PC-3 (cell line): ENCODE data around the gene DPH2. TPM values are rescaled to one million over a fixed set of nuclear protein-coding genes. Genes with fewer than 3 reads are reported as not detected.

ENCODE experiments used
- ATAC-seq: fragments of 200-7000 bp; cut with Tn5 transposase; 2 replicates; pipeline ENCODE4 v1.9.1; 2020; ENCODE audit warnings: mild to moderate bottlenecking, moderate library complexity
- Bru-seq: library from RNA; stranded (reverse); fragments of 400-500 nt; gene quantifications from one replicate; lab custom pipeline; 2021; lab: Mats Ljungman, UMichigan
- BruChase-seq, 2 experiments: library from RNA; stranded (reverse); fragments of 400-500 nt; gene quantifications; one replicate each; lab custom pipeline; 2021; lab: Mats Ljungman, UMichigan
- BruUV-seq: library from RNA; stranded (reverse); fragments of 400-500 nt; replicated peaks from 2 replicates; lab custom pipeline; 2021; lab: Mats Ljungman, UMichigan
- CTCF ChIA-PET: fragments of 300-600 bp; sonication (Branson Sonifier 250); formaldehyde crosslinking; loops from one replicate; lab custom pipeline; 2022; ENCODE audit warnings: antibody characterized with exemption; lab: Charles Lee
- POLR2A ChIA-PET: fragments of 300-600 bp; sonication (Branson Sonifier 250); formaldehyde crosslinking; loops from one replicate; lab custom pipeline; 2022; ENCODE audit warnings: antibody characterized with exemption; ENCODE audit not compliant: unreplicated experiment; lab: Charles Lee
- DNase-seq: peaks from one replicate; pipeline ENCODE4 v3.0.0-alpha.2; 2015
- H2AFZ ChIP-seq: fragments of 300-600 bp; sonication (generic); 2 replicates; pipeline ENCODE4 v1.6.0; 2016; ENCODE audit warnings: antibody characterized with exemption, low read length
- H3F3A ChIP-seq: fragments of 300-600 bp; sonication (generic); one replicate; pipeline ENCODE4 v1.6.0; 2017; ENCODE audit warnings: antibody characterized with exemption, low read length, control low read depth, mild to moderate bottlenecking; ENCODE audit not compliant: unreplicated experiment
- H3K27ac ChIP-seq: fragments of 300-600 bp; sonication (generic); 2 replicates; pipeline ENCODE4 v1.5.1; 2016; ENCODE audit warnings: mild to moderate bottlenecking, low read length
- H3K27me3 ChIP-seq: fragments of 300-600 bp; sonication (generic); 2 replicates; pipeline ENCODE4 v1.6.1; 2016; ENCODE audit warnings: low read length, mixed read lengths
- H3K36me3 ChIP-seq: fragments of 300-600 bp; sonication (generic); 2 replicates; pipeline ENCODE4 v1.6.1; 2016; ENCODE audit warnings: low read depth, mixed run types, low read length, mixed read lengths
- H3K4me1 ChIP-seq: fragments of 300-600 bp; sonication (generic); 2 replicates; pipeline ENCODE4 v1.5.1; 2016; ENCODE audit warnings: low read length; ENCODE audit not compliant: insufficient read depth
- H3K4me2 ChIP-seq: fragments of 300-600 bp; sonication (generic); 2 replicates; pipeline ENCODE4 v1.6.0; 2016; ENCODE audit warnings: low read length
- H3K4me3 ChIP-seq: fragments of 300-600 bp; sonication (generic); 2 replicates; pipeline ENCODE4 v1.5.1; 2016; ENCODE audit warnings: mild to moderate bottlenecking, low read length, mixed read lengths
- H3K79me2 ChIP-seq: fragments of 300-600 bp; sonication (generic); 2 replicates; pipeline ENCODE4 v1.6.1; 2017; ENCODE audit warnings: low read length, mixed read lengths
- H3K9ac ChIP-seq: fragments of 300-600 bp; sonication (generic); 2 replicates; pipeline ENCODE4 v1.6.0; 2016; ENCODE audit warnings: mild to moderate bottlenecking, low read length
- H3K9me2 ChIP-seq: fragments of 300-600 bp; sonication (generic); replicated peaks from 2 replicates; pipeline ENCODE4 v1.6.1; 2016; ENCODE audit warnings: mixed run types, low read length, mixed read lengths
- H3K9me3 ChIP-seq: fragments of 300-600 bp; sonication (generic); 2 replicates; pipeline ENCODE4 v1.6.1; 2016; ENCODE audit warnings: low read length, mixed read lengths
- H4K20me1 ChIP-seq: fragments of 300-600 bp; sonication (generic); 2 replicates; pipeline ENCODE4 v1.6.1; 2016; ENCODE audit warnings: low read length, mixed read lengths
- CTCF ChIP-seq: fragments of 300-600 bp; sonication (generic); conservative IDR thresholded peaks from 2 replicates; pipeline ENCODE4 v1.5.1; 2017; ENCODE audit warnings: antibody characterized with exemption, low read depth, mild to moderate bottlenecking, low read length
- EZH2 ChIP-seq: fragments of 300-600 bp; sonication (generic); IDR thresholded peaks from one replicate; pipeline ENCODE4 v1.6.1; 2017; ENCODE audit warnings: antibody characterized with exemption, mild to moderate bottlenecking, low read length; ENCODE audit not compliant: unreplicated experiment
- EZH2phosphoT487 ChIP-seq: fragments of 300-600 bp; sonication (generic); IDR thresholded peaks from 2 replicates; pipeline ENCODE4 v1.6.1; 2018; ENCODE audit warnings: mild to moderate bottlenecking, antibody characterized with exemption, low read length, borderline replicate concordance
- intact Hi-C: fragments of 100-400 bp; cut with micrococcal nuclease; formaldehyde crosslinking; loops from 2 replicates; pipeline ENCODE4 v1.9.0; 2023
- long read RNA-seq: library from polyadenylated mRNA; unstranded; transcript quantifications from one replicate; pipeline ENCODE4 v2.0.0, GENCODE V29; 2021; ENCODE audit not compliant: unreplicated experiment
- total RNA-seq: library from RNA; depleted of rRNA; stranded (reverse); fragments of >200 nt; gene quantifications from 2 replicates; pipeline ENCODE4 v1.2.3, GENCODE V29; 2014; rRNA removed

Gene DPH2
- total RNA-seq (46.3 and 59.0 TPM in 2 replicates), Bru-seq, nascent RNA (percentile 80 among the genes with signal in this experiment), BruChase-seq, experiment 1, labeled RNA remaining after a 6-hour chase (percentile 95 among the genes with signal in this experiment), BruChase-seq, experiment 2, labeled RNA remaining after a 2-hour chase (percentile 91 among the genes with signal in this experiment)
- long read RNA-seq, transcript DPH2-201 (6 exons, 2,472 nt): major isoform, 32 of 59 reads
- long read RNA-seq, partial matches to known transcripts: 6 of 59 reads
- long read RNA-seq, other reads (novel, unspliced or antisense): 17 of 59 reads

DNA sequence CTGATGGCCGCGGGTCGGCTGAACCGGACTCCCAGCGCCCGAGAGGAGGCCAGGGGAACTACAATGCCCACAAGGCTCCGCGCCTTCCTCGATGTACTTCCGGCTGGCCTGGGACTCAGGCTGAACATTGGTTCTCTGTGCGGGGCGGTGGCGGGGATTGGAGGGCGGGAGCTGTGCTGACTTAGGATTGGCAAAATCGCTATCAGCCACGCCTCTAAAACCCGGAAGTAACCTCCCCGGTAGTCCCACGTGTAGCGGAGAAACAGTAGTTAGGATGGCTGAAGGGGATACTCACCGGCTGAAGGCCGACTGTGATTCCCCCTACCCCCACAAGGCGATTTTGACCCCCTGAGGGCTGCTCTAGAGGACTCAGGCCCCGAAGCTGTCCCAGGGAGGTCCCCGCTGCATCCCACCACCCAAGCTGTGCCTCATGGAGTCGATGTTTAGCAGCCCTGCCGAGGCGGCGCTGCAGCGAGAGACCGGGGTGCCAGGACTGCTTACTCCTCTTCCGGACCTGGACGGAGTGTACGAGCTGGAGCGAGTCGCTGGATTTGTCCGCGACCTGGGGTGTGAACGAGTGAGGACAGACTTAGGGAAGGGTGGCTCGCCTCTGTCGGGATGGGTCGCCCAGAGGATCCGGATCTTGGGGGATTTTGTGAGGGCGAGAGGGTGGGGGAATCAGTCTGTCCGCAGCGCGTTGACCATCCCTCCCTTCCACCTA is at the start of gene DPH2:
Gene DPH2, plus strand, starts transcription at position 265 of the 721 bp plus-strand sequence. Its CDS starts 166 bp downstream, at position 431.
- ATAC-seq (peak; percentile 90), DNase-seq (peak; percentile 97)
- Histone ChIP-seq H3K4me2 (peak within 1 kb of the TSS; percentile 88), H3K9ac (peak within 1 kb of the TSS; percentile 92), H3K27ac (peak within 1 kb of the TSS; percentile 23), H3K4me3 (peak within 1 kb of the TSS; percentile 99), H2AFZ (peak within 1 kb of the TSS; percentile 80), H3K27me3 (no peaks in the 10 kb centered on the region), H3K79me2 (peaks cover 21% of the 10 kb centered on the region), H3K9me2 (no peaks in the 10 kb centered on the region), H4K20me1 (no peaks in the 10 kb centered on the region), H3K36me3 (peaks cover 25% of the 10 kb centered on the region), H3K9me3 (no peaks in the 10 kb centered on the region), H3F3A (no peaks in the 10 kb centered on the region), H3K4me1 (peaks cover 18% of the 10 kb centered on the region)
- POLR2A ChIA-PET: interaction anchor here (0.5 to 1.2 kb wide), 2 partner anchors 41 to 767 kb away, joined by 3 to 7 read pairs; no protein-coding TSS in a partner anchor
- TF ChIP-seq EZH2phosphoT487 (no peak), CTCF (peak; percentile 35; the same call in 1 of the 2 replicates)
- BruUV-seq: TSS peak; percentile 60
- intact Hi-C loops: loop anchor here (2.0 kb wide), 1 partner anchor 23 kb away; the partner anchor contains the start of gene IPO13
- CTCF ChIA-PET: interaction anchor here (1.0 to 1.5 kb wide), 2 partner anchors 35 to 207 kb away, joined by 3 read pairs; no protein-coding TSS in a partner anchor

GRCh38 chr1:43921022-43921421 is 48.8 kb upstream of the DPH2 start:
- Histone ChIP-seq H3K9ac (no peak overlapping the region), H3K27ac (no peak overlapping the region), H4K20me1 (no peaks in the 10 kb centered on the region), H3K4me2 (no peak overlapping the region), H2AFZ (no peak overlapping the region), H3K79me2 (no peaks in the 10 kb centered on the region), H3F3A (no peaks in the 10 kb centered on the region), H3K27me3 (no peaks in the 10 kb centered on the region), H3K36me3 (no peaks in the 10 kb centered on the region), H3K4me3 (no peak overlapping the region), H3K4me1 (peaks cover 8% of the 10 kb centered on the region; the same call in 1 of the 2 replicates), H3K9me3 (no peaks in the 10 kb centered on the region), H3K9me2 (no peaks in the 10 kb centered on the region)
- ChIA-PET CTCF (no interaction called here), POLR2A (no interaction called here)
- intact Hi-C loops: no loop called here
- no peak for ATAC-seq
- no TSS peak for BruUV-seq
- DNase-seq: no peak
- TF ChIP-seq CTCF: no peak
- TF ChIP-seq EZH2: no peak
- no peak for TF ChIP-seq EZH2phosphoT487
